Right lobe of liver (tissue), 6 donors: Measurements from ENCODE around the gene COMMD4. TPM values are rescaled to one million over a fixed set of nuclear protein-coding genes. Genes with fewer than 3 reads are reported as not detected.

Experiments
- ATAC-seq, 4 donors: fragments of 200-7000 bp; cut with Tn5 transposase; one replicate each; pipeline ENCODE4 v1.9.1; 2020; ENCODE audit warnings: mild to moderate bottlenecking in 4 of 4, moderate library complexity in 4 of 4
- DNase-seq, 3 donors: peaks; one replicate each; pipeline ENCODE4 v3.0.0-alpha.2; 2020
- H3K27ac ChIP-seq, 3 donors: fragments of 200-600 bp; one replicate each; pipeline ENCODE4 v1.8.0; 2022
- H3K27me3 ChIP-seq, 2 donors: fragments of 200-600 bp; one replicate each; pipeline ENCODE4 v1.8.0; 2022
- H3K36me3 ChIP-seq, 4 donors: fragments of 200-600 bp; sonication (generic) in 1 of 4; one replicate each; pipeline versions ENCODE4 v1.5.1 to v1.8.0; 2017 to 2022; ENCODE audit warnings: control low read depth in 1 of 4
- H3K4me1 ChIP-seq, 4 donors: fragments of 200-600 bp; sonication (generic) in 1 of 4; one replicate each; pipeline versions ENCODE4 v1.5.1 to v1.8.0; 2017 to 2022; ENCODE audit warnings: control low read depth in 1 of 4
- H3K4me3 ChIP-seq, 3 donors: fragments of 200-600 bp; one replicate each; pipeline ENCODE4 v1.8.0; 2022
- H3K9me3 ChIP-seq, 4 donors: fragments of 200-600 bp; sonication (generic) in 1 of 4; one replicate each; pipeline versions ENCODE4 v1.5.1 to v1.8.0; 2017 to 2022; ENCODE audit warnings: control low read depth in 1 of 4
- CTCF ChIP-seq, 4 donors: fragments of 200-600 bp in 3 of 4; fragments of 450-650 bp in 1 of 4; IDR thresholded peaks; one replicate each; pipeline versions ENCODE4 v1.5.1 to v1.8.0; 2016 to 2022; ENCODE audit warnings: antibody characterized with exemption in 4 of 4, mild to moderate bottlenecking in 2 of 4
- POLR2A ChIP-seq: fragments of 450-650 bp; IDR thresholded peaks from one replicate; pipeline ENCODE4 v1.6.1; 2017; ENCODE audit warnings: antibody characterized with exemption, mild to moderate bottlenecking
- WGBS: methylation state at CpG from one replicate; pipeline ENCODE4 v1.1.6; 2018; ENCODE audit warnings: low coverage, low lambda C conversion rate; ENCODE audit not compliant: insufficient coverage; ENCODE audit errors: missing lambda C conversion rate; 5-methylcytosine and 5-hydroxymethylcytosine counted together
- intact Hi-C, 2 donors: fragments of 100-400 bp; cut with DNase I; formaldehyde crosslinking; loops; one replicate each; pipeline versions ENCODE4 v1.11.2 to v1.14.1; 2022
- total RNA-seq, 6 experiments: library from RNA; depleted of rRNA in 2 of 6; stranded (reverse); fragments of >200 nt in 2 of 6; fragmentation: NEBNext Ultra II Directional in 3 of 6; extraction: Animal tissue kit (Norgen Biotek cat#: 25700) in 3 of 6; gene quantifications; one replicate each; pipeline versions ENCODE4 v1.1.0 to v1.2.4, GENCODE V29; 2016 to 2023
- donor health status: DM: no; HTN: yes; CAD: no.
- donor health status: DM: no; HTN: no; CAD: no.
- donor health status: DM: no; HTN: no; CAD: no.
- donor health status: DM: no; HTN: yes; CAD: no.
- donor health status: DM: no; HTN: yes; CAD: no.

COMMD4 gene
- total RNA-seq, 6 experiments from 2014 or later = 25.6 to 57.0 (median 41.6) TPM

- no peaks in the 10 kb centered on the region for H3K27me3 ChIP-seq
- ATAC-seq (no peak), DNase-seq (no peak)
- intact Hi-C loops = no loop called here
- H3K4me1 ChIP-seq = no peaks in the 10 kb centered on the region
- no peak overlapping the region for H3K4me3 ChIP-seq
- WGBS = 89% methylated on average over 4 of the region's 4 CpGs
- no peak for TF ChIP-seq CTCF (IDR thresholded peaks at IDR 0.05)
- H3K36me3 ChIP-seq = no peaks in the 10 kb centered on the region
- no peaks in the 10 kb centered on the region for H3K9me3 ChIP-seq
- no peak overlapping the region for H3K27ac ChIP-seq
Measured at GRCh38 chr15:75325922-75326321, 9.9 kb upstream of the COMMD4 start.

- TF ChIP-seq CTCF (IDR thresholded peaks at IDR 0.05) (no peak), POLR2A (no peak)
- H3K4me3 ChIP-seq = no peak overlapping the region
- H3K27me3 ChIP-seq = no peaks in the 10 kb centered on the region
- no peak for ATAC-seq
- intact Hi-C loops = no loop called here
- no peak overlapping the region for H3K27ac ChIP-seq
- H3K9me3 ChIP-seq = no peaks in the 10 kb centered on the region
- no peaks in the 10 kb centered on the region for H3K36me3 ChIP-seq
- DNase-seq = no peak
- no peaks in the 10 kb centered on the region for H3K4me1 ChIP-seq
- 77% methylated on average over 4 of the region's 4 CpGs for WGBS
Measured at GRCh38 chr15:75327005-75327404, 8.9 kb upstream of the COMMD4 start.

GRCh38 chr15:75327491-75327890 lies 8.4 kb upstream of the COMMD4 start:
- H3K9me3 ChIP-seq = no peaks in the 10 kb centered on the region
- DNase-seq (no peak), ATAC-seq (no peak)
- H3K27ac ChIP-seq = no peak overlapping the region
- intact Hi-C loops = no loop called here
- no peaks in the 10 kb centered on the region for H3K4me1 ChIP-seq
- no peaks in the 10 kb centered on the region for H3K27me3 ChIP-seq
- TF ChIP-seq POLR2A (no peak), CTCF (IDR thresholded peaks at IDR 0.05) (no peak)
- no peaks in the 10 kb centered on the region for H3K36me3 ChIP-seq
- no CpG with 5 or more reads among the region's 3 CpGs for WGBS
- no peak overlapping the region for H3K4me3 ChIP-seq

- H3K27me3 ChIP-seq = no peaks in the 10 kb centered on the region
- DNase-seq (no peak), ATAC-seq (no peak)
- intact Hi-C loops = no loop called here
- H3K4me1 ChIP-seq = no peaks in the 10 kb centered on the region
- H3K27ac ChIP-seq = no peak overlapping the region
- no peaks in the 10 kb centered on the region for H3K36me3 ChIP-seq
- TF ChIP-seq POLR2A (no peak), CTCF (IDR thresholded peaks at IDR 0.05) (no peak)
- H3K4me3 ChIP-seq = no peak overlapping the region
- WGBS = 89% methylated on average over 7 of the region's 10 CpGs
- no peaks in the 10 kb centered on the region for H3K9me3 ChIP-seq
Measured at GRCh38 chr15:75328493-75329314, 7.2 kb upstream of the COMMD4 start.
